GM21528 (cell line): ENCODE measurements around the gene PPP6R3.
"Not testable (repeated sequence)": the region's sequence is repeated elsewhere in the genome, so short reads cannot be mapped to it uniquely, and the experiment has no call there.

Experiments
- ATAC-seq: cut with Tn5 transposase; IDR thresholded peaks from one replicate; pipeline ENCODE4 v1.9.1; 2021; ENCODE audit warnings: mild to moderate bottlenecking, moderate library complexity; ENCODE audit not compliant: unreplicated experiment, low FRiP score

PPP6R3 gene

DNA sequence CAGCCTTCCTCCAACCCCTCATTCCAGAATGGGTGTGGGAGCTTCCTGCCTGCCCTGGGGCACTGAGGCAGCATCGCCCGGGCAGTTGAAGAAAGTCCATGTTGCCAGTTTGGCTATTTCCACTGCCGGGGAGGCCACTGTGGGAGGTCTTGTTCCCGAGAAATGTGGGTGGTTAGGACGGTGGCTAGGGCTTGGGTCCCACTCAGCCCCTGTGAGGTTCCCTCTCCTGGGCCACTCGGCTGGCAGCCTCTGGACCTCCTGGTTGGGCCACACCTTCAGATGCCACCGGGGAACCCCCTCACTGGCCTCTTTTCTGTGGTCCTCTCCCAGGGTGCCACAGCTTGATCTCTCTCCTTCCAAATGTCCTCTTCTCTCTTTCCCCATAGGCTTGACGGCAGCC, 5.1 kb upstream of the PPP6R3 start:
- no peak for ATAC-seq

DNA sequence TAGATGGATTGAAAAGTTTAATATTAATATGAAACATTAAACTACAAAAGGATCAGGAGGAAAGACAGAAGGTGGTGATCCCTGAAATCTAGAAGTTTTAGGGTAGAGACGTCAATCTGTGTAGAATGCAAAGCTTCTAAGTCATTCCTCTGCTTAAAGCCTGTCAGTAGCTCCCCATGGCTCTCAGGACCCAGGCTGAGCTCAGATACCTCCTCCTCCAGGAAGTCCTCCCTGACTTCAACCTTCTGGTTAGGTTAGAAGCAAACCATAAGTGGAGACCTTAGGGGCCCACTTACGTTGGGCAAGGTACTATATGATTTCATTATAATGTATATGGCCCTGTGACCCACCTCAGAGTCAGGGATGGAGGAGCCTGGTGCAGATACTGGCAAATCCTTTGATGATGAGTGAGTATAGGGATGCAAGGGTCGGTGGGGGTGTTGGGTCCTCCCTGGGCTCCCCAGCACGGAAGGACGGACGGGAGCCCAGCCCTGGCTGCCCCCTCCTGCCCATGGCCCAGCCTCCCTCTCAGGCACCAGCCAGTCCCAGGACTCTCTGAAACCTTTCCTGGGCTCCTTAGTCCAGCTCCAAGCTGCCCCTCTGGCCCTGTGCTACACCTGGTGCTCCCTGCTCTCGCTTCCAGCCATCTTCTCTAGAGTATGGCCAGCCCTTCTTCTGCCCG, 3.2 kb upstream of the PPP6R3 start:
- ATAC-seq: no peak

- no peak for ATAC-seq
Measured at GRCh38 chr11:68457898-68458249, 2.7 kb upstream of the PPP6R3 start.

- not testable (repeated sequence) for ATAC-seq
Measured at GRCh38 chr11:68458340-68458739, 2.2 kb upstream of the PPP6R3 start.

DNA sequence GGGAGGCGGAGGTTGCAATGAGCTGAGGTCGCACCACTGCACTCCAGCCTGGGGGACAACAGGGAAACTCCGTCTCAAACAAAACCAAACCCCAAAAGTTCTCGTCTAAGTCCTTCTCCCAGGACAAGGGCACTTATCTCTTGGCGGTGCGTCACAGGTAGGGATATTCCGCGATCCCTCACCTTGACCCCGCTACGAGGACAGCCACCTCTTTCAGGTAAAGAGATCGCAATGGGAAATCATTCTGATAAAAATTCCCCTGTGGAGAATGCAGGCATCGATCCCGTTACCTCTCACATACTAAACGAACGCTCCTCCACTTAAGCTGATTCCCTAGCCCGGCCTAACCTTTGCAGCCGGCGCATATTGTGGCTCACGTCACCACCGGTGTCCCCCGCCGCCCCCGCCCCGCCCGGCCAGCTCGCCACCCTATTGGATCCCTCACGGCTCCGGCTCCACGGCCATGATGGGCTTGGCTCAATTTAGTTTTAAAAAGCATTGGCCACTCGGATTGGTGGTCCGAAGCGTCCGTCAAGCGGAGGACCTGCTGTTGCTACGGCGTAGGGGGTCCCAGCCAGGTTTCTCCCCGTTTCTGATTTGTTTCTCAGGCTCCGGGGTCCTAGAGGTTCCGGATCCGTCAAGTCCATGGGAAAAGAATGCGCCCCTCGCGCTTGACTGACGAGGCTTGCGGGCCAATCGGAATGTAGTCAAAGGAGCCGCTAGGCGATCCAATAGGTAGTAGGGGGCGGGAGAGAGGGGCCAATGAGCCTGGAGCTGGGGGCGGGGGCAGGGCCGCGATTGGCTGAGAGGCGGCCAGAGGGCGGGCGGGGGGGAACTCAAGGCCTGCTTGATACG, 439 bp upstream of the PPP6R3 start:
- ATAC-seq: peak; percentile 86

GRCh38 chr11:68461575-68461917, 994 bp downstream of the PPP6R3 start:
- no peak for ATAC-seq

DNA sequence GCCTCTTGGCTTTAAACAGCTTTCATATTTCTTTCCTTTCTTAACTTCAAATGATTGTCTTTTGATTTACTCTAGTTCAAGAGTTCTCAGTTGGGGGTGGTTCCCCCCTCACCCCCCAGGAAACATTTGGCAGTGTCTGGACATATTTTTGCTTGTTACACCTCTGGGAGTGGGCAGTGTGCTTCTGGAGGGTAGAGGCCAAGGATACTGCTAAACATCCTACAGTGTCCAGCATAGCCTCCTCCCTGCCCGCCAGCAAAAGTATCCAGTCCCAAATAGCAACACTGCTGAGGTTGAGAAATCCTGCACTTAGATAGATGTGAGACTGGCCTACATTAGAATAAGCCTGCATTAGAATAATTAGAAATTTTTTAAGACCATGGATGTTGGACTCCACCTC, 3.2 kb downstream of the PPP6R3 start:
- ATAC-seq: no peak

DNA sequence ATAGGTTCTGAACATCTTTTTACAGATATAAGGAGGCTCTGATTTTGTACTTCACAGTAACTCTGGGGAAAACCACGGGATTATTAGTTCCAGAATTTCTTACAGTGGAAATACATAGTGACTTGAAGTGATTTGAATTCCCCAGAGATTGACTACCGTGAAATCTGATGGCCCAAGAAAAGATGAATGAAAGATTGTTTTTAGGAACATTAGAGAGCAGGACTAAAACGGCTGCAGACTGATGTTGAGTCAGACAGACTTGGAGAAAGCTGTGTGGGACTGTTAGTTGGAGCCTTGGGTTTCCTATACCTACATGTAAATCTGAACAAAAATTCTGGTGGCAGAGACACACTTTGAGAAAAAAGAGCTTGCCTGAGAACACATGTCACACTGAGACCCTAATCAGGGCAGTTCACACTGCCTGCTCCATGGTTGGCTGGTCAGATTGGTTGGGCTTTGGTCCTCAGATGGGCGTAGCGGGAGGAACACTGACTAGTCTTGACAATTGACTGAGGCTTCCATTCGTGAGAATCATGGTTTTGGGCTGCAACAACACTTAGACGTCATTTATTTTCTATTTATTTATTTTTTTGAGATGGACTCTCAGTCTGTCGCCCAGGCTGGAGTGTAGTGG, 6.8 kb downstream of the PPP6R3 start:
- no peak for ATAC-seq

DNA sequence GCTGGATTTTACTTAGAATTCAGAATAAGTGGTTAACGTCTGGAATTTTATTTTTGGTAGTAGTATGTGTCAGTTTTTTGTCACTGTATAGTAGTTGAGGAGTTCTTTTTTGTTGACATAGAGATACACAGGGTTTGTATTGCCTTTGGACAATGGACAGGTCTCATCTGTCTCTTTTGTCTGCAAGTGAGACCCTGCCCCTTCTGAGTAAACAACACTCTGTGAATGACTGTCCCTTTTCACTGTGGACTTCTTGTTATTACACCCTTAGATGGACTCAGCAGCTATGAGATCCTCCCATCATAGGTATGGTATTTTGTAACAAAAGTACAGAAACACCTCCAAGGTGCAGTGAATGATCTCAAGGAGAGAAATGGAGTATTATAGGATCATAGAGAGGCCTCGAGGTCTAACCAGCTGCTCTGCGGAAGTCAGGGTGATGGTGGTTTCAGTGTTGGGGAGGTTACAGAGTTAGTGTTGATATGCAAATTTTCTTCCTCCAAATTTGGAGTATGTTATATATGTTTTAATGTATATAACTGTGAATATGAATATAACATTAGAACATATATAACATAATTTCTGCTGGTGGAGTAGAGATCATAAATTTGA, 7.8 kb downstream of the PPP6R3 start:
- ATAC-seq: no peak

GRCh38 chr11:68469122-68469521, 8.6 kb downstream of the PPP6R3 start:
- no peak for ATAC-seq

GRCh38 chr11:68469642-68470041, 9.1 kb downstream of the PPP6R3 start:
- no peak for ATAC-seq

GRCh38 chr11:68470304-68470811, 9.8 kb downstream of the PPP6R3 start:
- no peak for ATAC-seq

- no peak for ATAC-seq
Measured at GRCh38 chr11:68471360-68472340, 11.1 kb downstream of the PPP6R3 start.

GRCh38 chr11:68472778-68473177, 12.2 kb downstream of the PPP6R3 start:
- no peak for ATAC-seq

DNA sequence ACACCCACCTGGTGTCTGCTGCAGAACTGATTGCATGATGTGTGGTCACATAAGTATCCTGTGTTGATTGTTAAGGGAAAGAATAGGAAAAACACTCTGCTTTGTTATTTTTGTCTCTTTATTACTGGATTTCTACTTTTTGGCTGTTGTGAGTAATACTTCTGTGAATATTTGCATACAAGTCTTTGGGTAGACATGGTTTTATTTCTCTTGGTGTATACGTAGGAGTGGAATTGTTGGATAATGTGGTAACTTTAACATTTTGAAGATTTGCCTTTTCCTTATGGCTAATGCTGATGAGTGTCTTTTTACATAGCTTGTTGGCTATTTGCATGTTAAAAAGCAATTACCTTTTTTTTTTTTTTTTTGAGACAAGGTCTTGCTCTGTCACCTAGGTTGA, 13.1 kb downstream of the PPP6R3 start:
- no peak for ATAC-seq

DNA sequence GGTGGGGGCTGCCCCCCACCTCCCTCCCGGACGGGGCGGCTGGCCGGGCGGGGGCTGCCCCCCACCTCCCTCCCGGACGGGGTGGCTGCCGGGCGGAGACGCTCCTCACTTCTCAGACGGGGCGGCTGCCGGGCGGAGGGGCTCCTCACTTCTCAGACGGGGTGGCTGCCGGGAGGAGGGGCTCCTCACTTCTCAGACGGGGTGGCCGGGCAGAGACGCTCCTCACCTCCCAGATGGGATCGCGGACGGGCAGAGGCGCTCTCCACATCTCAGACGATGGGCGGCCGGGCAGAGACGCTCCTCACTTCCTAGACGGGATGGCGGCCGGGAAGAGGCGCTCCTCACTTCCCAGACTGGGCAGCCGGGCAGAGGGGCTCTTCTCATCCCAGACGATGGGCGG, 15.1 kb downstream of the PPP6R3 start:
- ATAC-seq: not testable (repeated sequence)

GRCh38 chr11:68479390-68479789, 18.8 kb downstream of the PPP6R3 start:
- ATAC-seq: no peak

GRCh38 chr11:68480193-68480592, 19.6 kb downstream of the PPP6R3 start:
- no peak for ATAC-seq

DNA sequence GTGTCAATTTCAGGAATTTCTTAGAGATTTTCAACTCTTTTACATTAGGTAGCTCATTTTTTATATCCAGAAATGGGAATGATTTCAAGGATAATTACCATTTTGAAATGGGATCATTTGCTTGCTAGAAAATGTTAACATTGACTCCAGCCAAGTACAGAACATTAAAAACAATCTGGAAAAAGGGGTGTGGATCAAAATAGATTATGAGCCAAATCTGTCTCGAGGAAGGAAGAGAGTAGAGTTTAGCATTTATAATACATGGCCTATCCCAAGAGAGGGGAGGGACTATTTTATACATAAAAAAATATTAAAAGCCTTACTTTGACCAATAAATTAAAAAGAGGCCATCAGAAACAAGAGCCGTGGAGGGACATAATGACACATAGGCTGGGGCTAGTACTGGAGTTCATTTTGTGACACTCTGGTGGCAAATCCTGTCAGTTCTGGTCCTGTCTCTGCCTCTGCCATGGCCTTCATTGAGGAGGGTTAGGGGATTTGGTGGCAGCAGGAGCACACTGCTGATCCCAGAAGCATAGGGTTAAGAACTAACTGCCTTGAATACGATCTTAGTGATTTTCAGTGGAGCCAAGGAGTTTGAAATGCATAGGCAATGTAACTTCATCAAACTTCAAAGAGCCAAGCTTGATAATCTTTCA, 20.4 kb downstream of the PPP6R3 start:
- no peak for ATAC-seq
